ENCODE measurements around the gene CTPS1.

CTPS1 gene

DNA sequence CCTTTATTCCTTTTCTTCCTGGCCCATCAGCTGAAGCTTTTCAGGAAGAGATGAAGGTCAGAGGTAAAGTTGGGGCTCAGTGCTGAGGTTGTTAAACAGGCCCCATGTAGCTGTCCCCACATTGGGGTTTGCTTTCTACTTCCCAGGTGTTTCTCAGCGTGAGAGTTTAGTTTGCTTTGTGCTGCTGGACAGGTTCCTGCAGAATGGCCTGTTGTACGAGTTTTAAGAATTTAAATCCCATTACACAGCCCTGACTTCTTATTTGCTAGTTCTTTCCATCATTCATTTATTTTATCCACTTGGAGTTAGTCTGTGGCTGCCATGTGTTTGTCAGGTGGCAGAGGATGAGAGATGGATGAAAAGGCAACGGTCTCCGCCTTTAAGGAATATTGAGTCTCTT is 19.2 kb downstream of the CTPS1 start:
- no peak for DNase-seq (ENCODE audit: low read depth in 2 of 2)

- no peak for DNase-seq (ENCODE audit: low read depth in 2 of 2)
These were observed 23.7 kb downstream of the CTPS1 start for GRCh38 chr1:41003127-41003639.

GRCh38 chr1:41003640-41004220 is 24.2 kb downstream of the CTPS1 start:
- peak; percentile 61 to 83 for DNase-seq (ENCODE audit: low read depth in 2 of 2)

DNA sequence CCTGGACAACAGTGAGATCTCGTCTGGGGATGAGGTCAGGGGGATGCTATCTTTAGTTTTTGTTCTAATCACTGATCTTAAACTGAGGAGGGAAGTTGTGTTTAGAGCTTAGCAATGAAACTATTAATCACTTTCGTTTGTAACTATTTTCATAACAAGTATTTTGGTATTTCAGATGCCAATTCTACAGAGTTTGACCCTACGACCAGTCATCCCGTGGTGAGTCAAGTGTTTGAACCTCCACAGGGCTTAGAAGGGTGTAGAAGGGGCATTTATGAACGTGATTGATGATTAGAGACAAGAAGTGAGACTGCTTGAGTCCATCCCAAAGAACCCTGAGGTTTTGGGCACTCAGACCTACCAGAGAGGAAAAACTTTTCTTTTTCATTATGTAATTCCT is 26.4 kb downstream of the CTPS1 start:
- DNase-seq (ENCODE audit: low read depth in 2 of 2), result no peak

GRCh38 chr1:41006942-41007865 is 27.7 kb downstream of the CTPS1 start:
- no peak for DNase-seq (ENCODE audit: low read depth in 2 of 2)

DNA sequence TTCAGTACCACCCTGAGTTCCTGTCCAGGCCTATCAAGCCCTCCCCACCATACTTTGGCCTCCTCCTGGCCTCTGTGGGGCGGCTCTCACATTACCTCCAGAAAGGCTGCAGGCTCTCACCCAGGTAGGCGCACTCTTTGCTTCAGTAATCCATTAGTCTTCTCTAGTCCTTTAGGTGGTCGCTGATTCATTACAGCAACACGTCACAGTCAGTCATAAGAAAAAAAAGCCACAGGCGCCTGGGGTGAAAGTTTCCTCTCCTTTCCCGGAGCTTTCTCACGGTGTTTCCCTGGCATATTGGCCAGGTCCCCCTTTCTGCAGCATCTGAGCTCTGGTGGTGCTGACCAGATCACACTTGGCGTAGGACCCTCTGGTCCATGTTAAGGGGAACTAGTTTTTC is 30.0 kb downstream of the CTPS1 start:
- DNase-seq (ENCODE audit: low read depth in 2 of 2), result no peak

DNA sequence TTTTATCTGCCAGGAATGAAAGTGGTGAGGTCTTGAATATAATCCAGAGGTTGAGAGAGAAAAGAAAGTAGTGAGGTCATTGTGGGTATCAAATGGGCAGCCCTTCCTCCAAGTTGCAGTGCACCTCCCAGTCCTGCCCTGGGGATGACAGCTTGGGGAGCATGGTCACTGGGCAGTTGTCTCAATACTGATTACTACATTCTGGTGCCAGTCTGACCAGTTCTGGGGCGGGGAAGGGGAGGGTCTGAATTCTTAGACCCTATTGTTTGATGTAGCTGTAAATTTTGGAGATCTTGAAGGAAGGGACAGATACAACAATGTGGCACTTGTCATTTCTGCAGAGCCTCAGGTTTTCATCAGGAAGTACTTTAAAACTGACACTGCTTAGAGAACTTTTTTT is 30.8 kb downstream of the CTPS1 start:
- DNase-seq (ENCODE audit: low read depth in 2 of 2), result no peak

DNA sequence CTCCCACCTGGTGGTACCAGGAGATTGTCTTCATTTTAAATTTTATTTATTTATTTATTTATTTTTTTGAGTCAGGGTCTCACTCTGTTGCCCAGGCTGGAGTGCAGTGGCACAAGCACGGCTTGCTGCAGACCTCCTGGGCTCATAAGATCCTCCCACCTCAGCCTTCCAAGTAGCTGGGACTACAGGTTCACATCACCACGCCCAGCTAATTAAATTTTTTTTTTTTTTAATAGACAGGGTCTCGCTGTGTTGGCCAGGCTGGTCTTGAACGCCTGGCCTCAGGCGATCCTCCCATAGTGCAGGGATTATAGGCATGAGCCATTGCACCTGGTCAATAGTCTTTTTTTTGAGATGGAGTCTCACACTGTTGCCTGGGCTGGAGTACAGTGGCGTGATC is 33.5 kb downstream of the CTPS1 start:
- DNase-seq (ENCODE audit: low read depth in 2 of 2), result no peak

- DNase-seq (ENCODE audit: low read depth in 2 of 2), result no peak
These were observed 34.3 kb downstream of the CTPS1 start for GRCh38 chr1:41013796-41014195.

GRCh38 chr1:41014871-41015270 is 35.4 kb downstream of the CTPS1 start:
- no peak for DNase-seq (ENCODE audit: low read depth in 2 of 2)

- DNase-seq (ENCODE audit: low read depth in 2 of 2), result no peak
These were observed 35.9 kb downstream of the CTPS1 start for GRCh38 chr1:41015281-41015896.

GRCh38 chr1:41015897-41016470 is 36.5 kb downstream of the CTPS1 start:
- no peak for DNase-seq (ENCODE audit: low read depth in 2 of 2)

- DNase-seq (ENCODE audit: low read depth in 2 of 2), result no peak
These were observed 37.9 kb downstream of the CTPS1 start for GRCh38 chr1:41017141-41018017.

GRCh38 chr1:41018018-41018410 is 38.5 kb downstream of the CTPS1 start:
- DNase-seq (ENCODE audit: low read depth in 2 of 2), result no peak

DNA sequence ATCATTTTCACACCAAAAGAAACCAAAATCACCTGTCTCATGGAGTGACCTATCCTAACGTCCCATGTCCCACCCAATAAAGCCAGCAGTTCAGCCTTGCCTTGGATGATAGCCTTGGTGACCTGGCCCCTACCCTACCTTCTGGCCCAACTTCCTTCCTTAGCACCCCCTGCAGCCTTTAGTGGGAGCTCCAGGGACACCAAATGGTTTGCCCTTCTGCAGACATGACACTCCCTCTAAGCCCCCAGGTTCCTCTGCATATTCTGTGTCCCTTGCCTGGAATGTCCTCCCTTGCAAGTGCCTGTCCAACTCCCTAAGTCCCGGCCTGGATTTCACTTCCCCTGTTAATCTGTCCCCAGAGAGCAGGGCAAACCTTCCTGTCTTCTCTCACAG is 39.9 kb downstream of the CTPS1 start:
- DNase-seq (ENCODE audit: low read depth in 2 of 2), result no peak

GRCh38 chr1:41020109-41020576 is 40.6 kb downstream of the CTPS1 start:
- no peak for DNase-seq (ENCODE audit: low read depth in 2 of 2)

DNA sequence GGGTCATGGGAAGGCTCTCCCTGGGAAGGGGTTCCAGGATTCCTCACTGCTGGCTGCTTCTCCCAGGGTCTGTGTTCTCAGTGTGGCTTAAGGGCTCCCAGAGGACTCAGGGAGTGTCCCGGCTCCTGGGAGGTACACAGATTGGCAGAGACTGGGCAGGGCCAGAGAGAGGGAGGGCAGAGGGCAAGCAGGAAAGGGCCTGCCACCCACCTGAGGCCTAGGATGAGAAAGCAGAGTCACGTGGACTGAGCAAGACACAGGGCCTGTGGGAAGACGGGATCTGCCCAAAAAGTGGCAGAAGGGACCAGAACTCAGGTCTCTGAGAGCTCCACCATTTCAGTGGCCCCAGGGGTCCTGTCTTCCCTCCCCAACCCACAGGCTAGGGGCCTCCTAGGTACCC is 41.2 kb downstream of the CTPS1 start:
- DNase-seq (ENCODE audit: low read depth in 2 of 2), result no peak

GRCh38 chr1:41021526-41022308 is 42.2 kb downstream of the CTPS1 start, which contains the start of gene SLFNL1:
TSS of gene SLFNL1 (minus strand) at chr1:41021725. CDS start at chr1:41020660, 1,065 bp downstream.
- no peak for DNase-seq (ENCODE audit: low read depth in 2 of 2)

- no peak for DNase-seq (ENCODE audit: low read depth in 2 of 2)
These were observed 42.9 kb downstream of the CTPS1 start for GRCh38 chr1:41022424-41022823.

DNA sequence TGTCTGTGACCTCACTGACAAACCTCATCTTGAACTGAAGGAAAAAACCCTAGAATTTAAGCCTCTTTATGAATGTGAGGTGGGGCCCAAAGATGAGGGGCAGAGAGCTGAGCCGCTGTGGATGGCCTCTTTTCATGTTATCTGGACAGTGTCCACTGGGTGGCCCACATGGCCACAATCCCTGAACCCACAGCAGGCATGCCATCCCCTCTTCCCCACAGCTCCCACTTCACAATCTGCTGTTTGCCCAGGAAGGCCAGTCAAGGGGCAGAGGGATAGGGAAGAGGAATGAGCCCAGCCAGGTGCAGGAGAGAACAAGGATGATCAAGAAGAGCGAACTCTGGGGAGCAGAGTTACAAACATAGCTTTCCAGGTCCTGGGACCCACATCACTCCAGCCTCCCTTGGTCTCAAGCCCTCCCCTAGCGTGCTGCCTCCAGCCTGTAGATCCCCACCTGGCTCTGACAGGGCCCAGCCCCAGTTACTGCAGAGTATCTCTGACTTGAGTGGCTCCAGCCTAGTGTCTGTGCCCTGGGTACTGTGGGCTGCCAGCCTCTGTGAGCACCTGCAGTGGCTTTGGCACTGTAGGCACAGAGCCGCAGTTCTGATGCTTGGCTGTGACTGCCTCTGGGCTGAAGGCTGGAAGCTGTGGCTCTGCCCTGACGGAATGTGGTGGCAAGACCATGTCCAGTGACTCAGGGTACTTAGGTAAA is 43.9 kb downstream of the CTPS1 start:
- no peak for DNase-seq (ENCODE audit: low read depth in 2 of 2)

Measured in stimulated activated CD8-positive, alpha-beta memory T cell treated with anti-CD3 and anti-CD28 coated beads, Interleukin-15, amount 100 ng/mL, for 4 hours (primary cell).